Right lobe of liver (tissue), 6 donors: Measurements from ENCODE around the gene R3HDM4. TPM values are rescaled to one million over a fixed set of nuclear protein-coding genes. Genes with fewer than 3 reads are reported as not detected.

Experiments
- ATAC-seq, 4 donors: fragments of 200-7000 bp; cut with Tn5 transposase; one replicate each; pipeline ENCODE4 v1.9.1; 2020; ENCODE audit warnings: mild to moderate bottlenecking in 4 of 4, moderate library complexity in 4 of 4
- DNase-seq, 3 donors: peaks; one replicate each; pipeline ENCODE4 v3.0.0-alpha.2; 2020
- H3K27ac ChIP-seq, 3 donors: fragments of 200-600 bp; one replicate each; pipeline ENCODE4 v1.8.0; 2022
- H3K27me3 ChIP-seq, 2 donors: fragments of 200-600 bp; one replicate each; pipeline ENCODE4 v1.8.0; 2022
- H3K36me3 ChIP-seq, 4 donors: fragments of 200-600 bp; sonication (generic) in 1 of 4; one replicate each; pipeline versions ENCODE4 v1.5.1 to v1.8.0; 2017 to 2022; ENCODE audit warnings: control low read depth in 1 of 4
- H3K4me1 ChIP-seq, 4 donors: fragments of 200-600 bp; sonication (generic) in 1 of 4; one replicate each; pipeline versions ENCODE4 v1.5.1 to v1.8.0; 2017 to 2022; ENCODE audit warnings: control low read depth in 1 of 4
- H3K4me3 ChIP-seq, 3 donors: fragments of 200-600 bp; one replicate each; pipeline ENCODE4 v1.8.0; 2022
- H3K9me3 ChIP-seq, 4 donors: fragments of 200-600 bp; sonication (generic) in 1 of 4; one replicate each; pipeline versions ENCODE4 v1.5.1 to v1.8.0; 2017 to 2022; ENCODE audit warnings: control low read depth in 1 of 4
- POLR2A ChIP-seq: fragments of 450-650 bp; IDR thresholded peaks from one replicate; pipeline ENCODE4 v1.6.1; 2017; ENCODE audit warnings: antibody characterized with exemption, mild to moderate bottlenecking
- WGBS: methylation state at CpG from one replicate; pipeline ENCODE4 v1.1.6; 2018; ENCODE audit warnings: low coverage, low lambda C conversion rate; ENCODE audit not compliant: insufficient coverage; ENCODE audit errors: missing lambda C conversion rate; 5-methylcytosine and 5-hydroxymethylcytosine counted together
- intact Hi-C, 2 donors: fragments of 100-400 bp; cut with DNase I; formaldehyde crosslinking; loops; one replicate each; pipeline versions ENCODE4 v1.11.2 to v1.14.1; 2022
- total RNA-seq, 6 experiments: library from RNA; depleted of rRNA in 2 of 6; stranded (reverse); fragments of >200 nt in 2 of 6; fragmentation: NEBNext Ultra II Directional in 3 of 6; extraction: Animal tissue kit (Norgen Biotek cat#: 25700) in 3 of 6; gene quantifications; one replicate each; pipeline versions ENCODE4 v1.1.0 to v1.2.4, GENCODE V29; 2016 to 2023
- TF ChIP-seq, protein P1 (sequence below), 4 donors: fragments of 200-600 bp in 3 of 4; fragments of 450-650 bp in 1 of 4; IDR thresholded peaks; one replicate each; pipeline versions ENCODE4 v1.5.1 to v1.8.0; 2016 to 2022; ENCODE audit warnings: antibody characterized with exemption in 4 of 4, mild to moderate bottlenecking in 2 of 4
- donor health status: DM: no; HTN: yes; CAD: no.
- donor health status: DM: no; HTN: no; CAD: no.
- donor health status: DM: no; HTN: no; CAD: no.
- donor health status: DM: no; HTN: yes; CAD: no.
- donor health status: DM: no; HTN: yes; CAD: no.

Gene R3HDM4
- total RNA-seq, 6 experiments from 2014 or later: 14.5 to 28.2 (median 20.5) TPM

- TF ChIP-seq, protein P1, sequence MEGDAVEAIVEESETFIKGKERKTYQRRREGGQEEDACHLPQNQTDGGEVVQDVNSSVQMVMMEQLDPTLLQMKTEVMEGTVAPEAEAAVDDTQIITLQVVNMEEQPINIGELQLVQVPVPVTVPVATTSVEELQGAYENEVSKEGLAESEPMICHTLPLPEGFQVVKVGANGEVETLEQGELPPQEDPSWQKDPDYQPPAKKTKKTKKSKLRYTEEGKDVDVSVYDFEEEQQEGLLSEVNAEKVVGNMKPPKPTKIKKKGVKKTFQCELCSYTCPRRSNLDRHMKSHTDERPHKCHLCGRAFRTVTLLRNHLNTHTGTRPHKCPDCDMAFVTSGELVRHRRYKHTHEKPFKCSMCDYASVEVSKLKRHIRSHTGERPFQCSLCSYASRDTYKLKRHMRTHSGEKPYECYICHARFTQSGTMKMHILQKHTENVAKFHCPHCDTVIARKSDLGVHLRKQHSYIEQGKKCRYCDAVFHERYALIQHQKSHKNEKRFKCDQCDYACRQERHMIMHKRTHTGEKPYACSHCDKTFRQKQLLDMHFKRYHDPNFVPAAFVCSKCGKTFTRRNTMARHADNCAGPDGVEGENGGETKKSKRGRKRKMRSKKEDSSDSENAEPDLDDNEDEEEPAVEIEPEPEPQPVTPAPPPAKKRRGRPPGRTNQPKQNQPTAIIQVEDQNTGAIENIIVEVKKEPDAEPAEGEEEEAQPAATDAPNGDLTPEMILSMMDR (IDR thresholded peaks at IDR 0.05): no peak
- TF ChIP-seq POLR2A: no peak
- ATAC-seq (no peak), DNase-seq (no peak)
- Histone ChIP-seq H3K27me3 (no peaks in the 10 kb centered on the region), H3K4me1 (peaks cover 2 to 28% (median 16%) of the 10 kb centered on the region in 4 donors), H3K4me3 (no peak overlapping the region), H3K9me3 (no peaks in the 10 kb centered on the region), H3K36me3 (no peaks in the 10 kb centered on the region), H3K27ac (peak overlapping the region in 1 of 3 donors; percentile 72)
- 86% methylated on average over 3 of the region's 7 CpGs for WGBS
- intact Hi-C loops: loop anchor here in 1 of 2 donors (5.0 kb wide), 1 partner anchor 37 kb away; no protein-coding TSS in a partner anchor
These were observed 26.9 kb upstream of the R3HDM4 start for GRCh38 chr19:939922-940321.

GRCh38 chr19:939439-939838 is 26.4 kb upstream of the R3HDM4 start:
- ATAC-seq (no peak), DNase-seq (no peak)
- no peak overlapping the region for H3K27ac ChIP-seq
- H3K4me3 ChIP-seq: no peak overlapping the region
- H3K27me3 ChIP-seq: no peaks in the 10 kb centered on the region
- H3K4me1 ChIP-seq: peaks cover 2 to 32% (median 20%) of the 10 kb centered on the region in 4 donors
- intact Hi-C loops: no loop called here
- H3K9me3 ChIP-seq: no peaks in the 10 kb centered on the region
- H3K36me3 ChIP-seq: no peaks in the 10 kb centered on the region
- no peak for TF ChIP-seq POLR2A
- TF ChIP-seq, protein P1 (IDR thresholded peaks at IDR 0.05): no peak
- WGBS: 86% methylated on average over 19 of the region's 22 CpGs

GRCh38 chr19:938233-938923 is 25.4 kb upstream of the R3HDM4 start:
- TF ChIP-seq, protein P1 (IDR thresholded peaks at IDR 0.05): no peak
- no peak for TF ChIP-seq POLR2A
- intact Hi-C loops: no loop called here
- 91% methylated on average over 10 of the region's 23 CpGs for WGBS
- Histone ChIP-seq H3K4me3 (no peak overlapping the region), H3K9me3 (no peaks in the 10 kb centered on the region), H3K4me1 (peaks cover 2 to 42% (median 28%) of the 10 kb centered on the region in 4 donors), H3K36me3 (no peaks in the 10 kb centered on the region), H3K27me3 (no peaks in the 10 kb centered on the region), H3K27ac (no peak overlapping the region)
- ATAC-seq: no peak
- DNase-seq: no peak

- 78% methylated on average over 14 of the region's 16 CpGs for WGBS
- intact Hi-C loops: no loop called here
- Histone ChIP-seq H3K4me1 (peaks cover 2 to 44% (median 29%) of the 10 kb centered on the region in 4 donors), H3K9me3 (no peaks in the 10 kb centered on the region), H3K27ac (no peak overlapping the region), H3K36me3 (no peaks in the 10 kb centered on the region), H3K27me3 (no peaks in the 10 kb centered on the region), H3K4me3 (no peak overlapping the region)
- no peak for DNase-seq
- TF ChIP-seq, protein P1 (IDR thresholded peaks at IDR 0.05): no peak
- TF ChIP-seq POLR2A: no peak
- no peak for ATAC-seq
These were observed 24.3 kb upstream of the R3HDM4 start for GRCh38 chr19:937259-937694.
